ENCODE data around the gene WASHC2A.
"Not testable (repeated sequence)": the region's sequence is repeated elsewhere in the genome, so short reads cannot be mapped to it uniquely, and the experiment has no call there.

WASHC2A gene

GRCh38 chr10:50063100-50063499 lies 4.7 kb upstream of the WASHC2A start:
- no peak overlapping the region for H3K4me2 ChIP-seq
- no peaks in the 10 kb centered on the region for H3K9me3 ChIP-seq (replicated peaks in 1 of 11)
- no peak overlapping the region for H3K9ac ChIP-seq
- no peaks in the 10 kb centered on the region for H4K20me1 ChIP-seq
- H3K4me1 ChIP-seq = peaks cover 0 to 7% (median 0%) of the 10 kb centered on the region in 10 experiments; a peak in 5 of 20 replicates
- H3K27me3 ChIP-seq = no peaks in the 10 kb centered on the region
- H3K36me3 ChIP-seq = no peaks in the 10 kb centered on the region
- H3K4me3 ChIP-seq = no peak overlapping the region
- TF ChIP-seq Cebpa-rat (IDR thresholded peaks at IDR 0.05) = no peak
- no peak overlapping the region for H3K27ac ChIP-seq

- Histone ChIP-seq H3K4me1 (peaks cover 0 to 14% (median 2%) of the 10 kb centered on the region in 10 experiments; a peak in 9 of 20 replicates), H3K36me3 (peaks cover 0 to 12% (median 0%) of the 10 kb centered on the region in 11 experiments; a peak in 5 of 22 replicates), H3K4me2 (peak overlapping the region; percentile 61 to 78 (median 70)), H3K4me3 (peak overlapping the region; percentile 55 to 78 (median 70)), H3K9ac (peak overlapping the region; percentile 77 to 85 (median 82); a peak in 21 of 22 replicates), H3K27ac (peak overlapping the region in 7 of 11 experiments; percentile 69 to 86 (median 79); a peak in 11 of 22 replicates)
- not testable (repeated sequence) for H3K9me3 ChIP-seq (replicated peaks in 1 of 11); H4K20me1 ChIP-seq; H3K27me3 ChIP-seq
Observed at GRCh38 chr10:50068352-50068659, 552 bp downstream of the WASHC2A start.

GRCh38 chr10:50075139-50075538 lies 7.4 kb downstream of the WASHC2A start:
- H3K36me3 ChIP-seq = peaks cover 0 to 48% (median 15%) of the 10 kb centered on the region in 11 experiments; a peak in 15 of 22 replicates
- not testable (repeated sequence) for H3K4me3 ChIP-seq; H3K27me3 ChIP-seq; H3K27ac ChIP-seq; H3K4me1 ChIP-seq; H3K4me2 ChIP-seq; H3K9ac ChIP-seq; H3K9me3 ChIP-seq (replicated peaks in 1 of 11); H4K20me1 ChIP-seq

GRCh38 chr10:50075544-50075943 lies 7.8 kb downstream of the WASHC2A start:
- not testable (repeated sequence) for H3K4me3 ChIP-seq; H4K20me1 ChIP-seq; H3K9me3 ChIP-seq (replicated peaks in 1 of 11); H3K27me3 ChIP-seq; H3K4me1 ChIP-seq; H3K27ac ChIP-seq; H3K4me2 ChIP-seq; H3K9ac ChIP-seq
- H3K36me3 ChIP-seq = peaks cover 0 to 48% (median 15%) of the 10 kb centered on the region in 11 experiments; a peak in 15 of 22 replicates

- not testable (repeated sequence) for H3K4me1 ChIP-seq; H3K27ac ChIP-seq; H3K9ac ChIP-seq; H3K9me3 ChIP-seq (replicated peaks in 1 of 11); H3K4me3 ChIP-seq; H4K20me1 ChIP-seq; H3K4me2 ChIP-seq; H3K27me3 ChIP-seq
- H3K36me3 ChIP-seq = peaks cover 0 to 21% (median 7%) of the 10 kb centered on the region in 11 experiments; a peak in 13 of 22 replicates
Observed at GRCh38 chr10:50091304-50091703, 23.6 kb downstream of the WASHC2A start.

GRCh38 chr10:50092928-50093327 lies 25.2 kb downstream of the WASHC2A start:
- not testable (repeated sequence) for H3K27me3 ChIP-seq; H3K9ac ChIP-seq; H3K4me2 ChIP-seq; H3K4me1 ChIP-seq; H3K9me3 ChIP-seq (replicated peaks in 1 of 11); H4K20me1 ChIP-seq; H3K4me3 ChIP-seq; H3K27ac ChIP-seq
- H3K36me3 ChIP-seq = peaks cover 0 to 14% (median 1%) of the 10 kb centered on the region in 11 experiments; a peak in 8 of 22 replicates

- H3K9me3 ChIP-seq (replicated peaks in 1 of 11) = not testable (repeated sequence)
Observed at GRCh38 chr10:50094630-50095029, 26.9 kb downstream of the WASHC2A start.

GRCh38 chr10:50095402-50095801 lies 27.6 kb downstream of the WASHC2A start:
- H3K4me3 ChIP-seq; H3K9ac ChIP-seq; H3K4me1 ChIP-seq; H4K20me1 ChIP-seq; H3K27me3 ChIP-seq; H3K27ac ChIP-seq; H3K9me3 ChIP-seq (replicated peaks in 1 of 11); H3K4me2 ChIP-seq: not testable (repeated sequence)
- peaks cover 0 to 26% (median 3%) of the 10 kb centered on the region in 11 experiments; a peak in 10 of 22 replicates for H3K36me3 ChIP-seq

More at GRCh38 chr10:50094630-50095029, 26.9 kb downstream of the WASHC2A start:
- H4K20me1 ChIP-seq, H3K27ac ChIP-seq, H3K4me2 ChIP-seq, H3K9ac ChIP-seq, H3K4me1 ChIP-seq, H3K27me3 ChIP-seq, H3K4me3 ChIP-seq: not testable (repeated sequence)
- peaks cover 0 to 26% (median 0%) of the 10 kb centered on the region in 11 experiments; a peak in 8 of 22 replicates for H3K36me3 ChIP-seq

GRCh38 chr10:50096722-50097121 lies 29.0 kb downstream of the WASHC2A start:
- not testable (repeated sequence) for H3K9ac ChIP-seq; H3K9me3 ChIP-seq (replicated peaks in 1 of 11); H3K4me2 ChIP-seq; H4K20me1 ChIP-seq; H3K4me1 ChIP-seq; H3K27me3 ChIP-seq; H3K27ac ChIP-seq; H3K4me3 ChIP-seq
- peaks cover 8 to 33% (median 12%) of the 10 kb centered on the region in 11 experiments for H3K36me3 ChIP-seq

GRCh38 chr10:50098645-50099044 lies 30.9 kb downstream of the WASHC2A start:
- H3K4me3 ChIP-seq; H3K4me2 ChIP-seq; H3K9ac ChIP-seq; H3K9me3 ChIP-seq (replicated peaks in 1 of 11); H3K27me3 ChIP-seq; H3K27ac ChIP-seq; H3K4me1 ChIP-seq; H4K20me1 ChIP-seq: not testable (repeated sequence)
- H3K36me3 ChIP-seq = peaks cover 8 to 46% (median 21%) of the 10 kb centered on the region in 11 experiments

GRCh38 chr10:50101139-50101582 lies 33.4 kb downstream of the WASHC2A start:
- H3K4me3 ChIP-seq; H3K9ac ChIP-seq; H3K4me1 ChIP-seq; H3K9me3 ChIP-seq (replicated peaks in 1 of 11); H3K27me3 ChIP-seq; H4K20me1 ChIP-seq: not testable (repeated sequence)
- peaks cover 8 to 46% (median 19%) of the 10 kb centered on the region in 11 experiments for H3K36me3 ChIP-seq
- peak overlapping the region in 2 of 11 experiments; percentile 7 to 35; a peak in 3 of 22 replicates for H3K27ac ChIP-seq
- peak overlapping the region in 1 of 11 experiments; percentile 4; a peak in 1 of 22 replicates for H3K4me2 ChIP-seq

GRCh38 chr10:50101747-50102146 lies 34.0 kb downstream of the WASHC2A start:
- not testable (repeated sequence) for H3K4me2 ChIP-seq; H3K27me3 ChIP-seq; H3K4me3 ChIP-seq; H3K9ac ChIP-seq; H4K20me1 ChIP-seq; H3K9me3 ChIP-seq (replicated peaks in 1 of 11); H3K4me1 ChIP-seq
- Histone ChIP-seq H3K27ac (peak overlapping the region in 2 of 11 experiments; percentile 7 to 56; a peak in 3 of 22 replicates), H3K36me3 (peaks cover 8 to 46% (median 19%) of the 10 kb centered on the region in 11 experiments)

- not testable (repeated sequence) for H3K9me3 ChIP-seq (replicated peaks in 1 of 11); H3K4me2 ChIP-seq; H3K9ac ChIP-seq; H3K27me3 ChIP-seq; H3K4me3 ChIP-seq; H4K20me1 ChIP-seq; H3K4me1 ChIP-seq; H3K27ac ChIP-seq
- peaks cover 8 to 44% (median 19%) of the 10 kb centered on the region in 11 experiments for H3K36me3 ChIP-seq
Observed at GRCh38 chr10:50102267-50102666, 34.5 kb downstream of the WASHC2A start.

- H3K4me1 ChIP-seq; H4K20me1 ChIP-seq; H3K27me3 ChIP-seq; H3K4me3 ChIP-seq; H3K4me2 ChIP-seq; H3K9me3 ChIP-seq (replicated peaks in 1 of 11); H3K27ac ChIP-seq; H3K9ac ChIP-seq: not testable (repeated sequence)
- H3K36me3 ChIP-seq = peaks cover 0 to 32% (median 5%) of the 10 kb centered on the region in 11 experiments; a peak in 11 of 22 replicates
Observed at GRCh38 chr10:50108999-50109698, 41.4 kb downstream of the WASHC2A start.
